Right lobe of liver (tissue), 6 donors: ENCODE results near the gene DLX5. TPM values are rescaled to one million over a fixed set of nuclear protein-coding genes. Genes with fewer than 3 reads are reported as not detected.

Source experiments
- ATAC-seq, 4 donors: fragments of 200-7000 bp; cut with Tn5 transposase; one replicate each; pipeline ENCODE4 v1.9.1; 2020; ENCODE audit warnings: mild to moderate bottlenecking in 4 of 4, moderate library complexity in 4 of 4
- DNase-seq, 3 donors: peaks; one replicate each; pipeline ENCODE4 v3.0.0-alpha.2; 2020
- H3K27ac ChIP-seq, 3 donors: fragments of 200-600 bp; one replicate each; pipeline ENCODE4 v1.8.0; 2022
- H3K27me3 ChIP-seq, 2 donors: fragments of 200-600 bp; one replicate each; pipeline ENCODE4 v1.8.0; 2022
- H3K36me3 ChIP-seq, 4 donors: fragments of 200-600 bp; sonication (generic) in 1 of 4; one replicate each; pipeline versions ENCODE4 v1.5.1 to v1.8.0; 2017 to 2022; ENCODE audit warnings: control low read depth in 1 of 4
- H3K4me1 ChIP-seq, 4 donors: fragments of 200-600 bp; sonication (generic) in 1 of 4; one replicate each; pipeline versions ENCODE4 v1.5.1 to v1.8.0; 2017 to 2022; ENCODE audit warnings: control low read depth in 1 of 4
- H3K4me3 ChIP-seq, 3 donors: fragments of 200-600 bp; one replicate each; pipeline ENCODE4 v1.8.0; 2022
- H3K9me3 ChIP-seq, 4 donors: fragments of 200-600 bp; sonication (generic) in 1 of 4; one replicate each; pipeline versions ENCODE4 v1.5.1 to v1.8.0; 2017 to 2022; ENCODE audit warnings: control low read depth in 1 of 4
- POLR2A ChIP-seq: fragments of 450-650 bp; IDR thresholded peaks from one replicate; pipeline ENCODE4 v1.6.1; 2017; ENCODE audit warnings: antibody characterized with exemption, mild to moderate bottlenecking
- WGBS: methylation state at CpG from one replicate; pipeline ENCODE4 v1.1.6; 2018; ENCODE audit warnings: low coverage, low lambda C conversion rate; ENCODE audit not compliant: insufficient coverage; ENCODE audit errors: missing lambda C conversion rate; 5-methylcytosine and 5-hydroxymethylcytosine counted together
- intact Hi-C, 2 donors: fragments of 100-400 bp; cut with DNase I; formaldehyde crosslinking; loops; one replicate each; pipeline versions ENCODE4 v1.11.2 to v1.14.1; 2022
- total RNA-seq, 6 experiments: library from RNA; depleted of rRNA in 2 of 6; stranded (reverse); fragments of >200 nt in 2 of 6; fragmentation: NEBNext Ultra II Directional in 3 of 6; extraction: Animal tissue kit (Norgen Biotek cat#: 25700) in 3 of 6; gene quantifications; one replicate each; pipeline versions ENCODE4 v1.1.0 to v1.2.4, GENCODE V29; 2016 to 2023
- TF ChIP-seq, protein P1 (sequence below), 4 donors: fragments of 200-600 bp in 3 of 4; fragments of 450-650 bp in 1 of 4; IDR thresholded peaks; one replicate each; pipeline versions ENCODE4 v1.5.1 to v1.8.0; 2016 to 2022; ENCODE audit warnings: antibody characterized with exemption in 4 of 4, mild to moderate bottlenecking in 2 of 4
- donor health status: DM: no; HTN: yes; CAD: no.
- donor health status: DM: no; HTN: no; CAD: no.
- donor health status: DM: no; HTN: no; CAD: no.
- donor health status: DM: no; HTN: yes; CAD: no.
- donor health status: DM: no; HTN: yes; CAD: no.

The DLX5 gene
- total RNA-seq, 6 experiments from 2014 or later, result not detected

- Histone ChIP-seq H3K4me1 (no peaks in the 10 kb centered on the region), H3K36me3 (no peaks in the 10 kb centered on the region), H3K9me3 (no peaks in the 10 kb centered on the region), H3K4me3 (no peak overlapping the region), H3K27ac (no peak overlapping the region), H3K27me3 (peaks cover 7 to 36% of the 10 kb centered on the region in 2 donors)
- no peak for DNase-seq
- TF ChIP-seq, protein P1, sequence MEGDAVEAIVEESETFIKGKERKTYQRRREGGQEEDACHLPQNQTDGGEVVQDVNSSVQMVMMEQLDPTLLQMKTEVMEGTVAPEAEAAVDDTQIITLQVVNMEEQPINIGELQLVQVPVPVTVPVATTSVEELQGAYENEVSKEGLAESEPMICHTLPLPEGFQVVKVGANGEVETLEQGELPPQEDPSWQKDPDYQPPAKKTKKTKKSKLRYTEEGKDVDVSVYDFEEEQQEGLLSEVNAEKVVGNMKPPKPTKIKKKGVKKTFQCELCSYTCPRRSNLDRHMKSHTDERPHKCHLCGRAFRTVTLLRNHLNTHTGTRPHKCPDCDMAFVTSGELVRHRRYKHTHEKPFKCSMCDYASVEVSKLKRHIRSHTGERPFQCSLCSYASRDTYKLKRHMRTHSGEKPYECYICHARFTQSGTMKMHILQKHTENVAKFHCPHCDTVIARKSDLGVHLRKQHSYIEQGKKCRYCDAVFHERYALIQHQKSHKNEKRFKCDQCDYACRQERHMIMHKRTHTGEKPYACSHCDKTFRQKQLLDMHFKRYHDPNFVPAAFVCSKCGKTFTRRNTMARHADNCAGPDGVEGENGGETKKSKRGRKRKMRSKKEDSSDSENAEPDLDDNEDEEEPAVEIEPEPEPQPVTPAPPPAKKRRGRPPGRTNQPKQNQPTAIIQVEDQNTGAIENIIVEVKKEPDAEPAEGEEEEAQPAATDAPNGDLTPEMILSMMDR (IDR thresholded peaks at IDR 0.05), result no peak
- no peak for TF ChIP-seq POLR2A
- 58% methylated on average over 1 of the region's 1 CpG for WGBS
- no peak for ATAC-seq
- intact Hi-C loops, result no loop called here
Measured at GRCh38 chr7:96986901-96987300, 37.7 kb downstream of the DLX5 start.

GRCh38 chr7:96985992-96986391, 38.6 kb downstream of the DLX5 start:
- intact Hi-C loops, result no loop called here
- Histone ChIP-seq H3K27me3 (peaks cover 7 to 29% of the 10 kb centered on the region in 2 donors), H3K36me3 (no peaks in the 10 kb centered on the region), H3K4me1 (no peaks in the 10 kb centered on the region), H3K27ac (no peak overlapping the region), H3K9me3 (no peaks in the 10 kb centered on the region), H3K4me3 (no peak overlapping the region)
- DNase-seq, result no peak
- no peak for ATAC-seq
- TF ChIP-seq, protein P1 (IDR thresholded peaks at IDR 0.05), result no peak
- TF ChIP-seq POLR2A, result no peak
- WGBS, result 64% methylated on average over 1 of the region's 1 CpG

DNA sequence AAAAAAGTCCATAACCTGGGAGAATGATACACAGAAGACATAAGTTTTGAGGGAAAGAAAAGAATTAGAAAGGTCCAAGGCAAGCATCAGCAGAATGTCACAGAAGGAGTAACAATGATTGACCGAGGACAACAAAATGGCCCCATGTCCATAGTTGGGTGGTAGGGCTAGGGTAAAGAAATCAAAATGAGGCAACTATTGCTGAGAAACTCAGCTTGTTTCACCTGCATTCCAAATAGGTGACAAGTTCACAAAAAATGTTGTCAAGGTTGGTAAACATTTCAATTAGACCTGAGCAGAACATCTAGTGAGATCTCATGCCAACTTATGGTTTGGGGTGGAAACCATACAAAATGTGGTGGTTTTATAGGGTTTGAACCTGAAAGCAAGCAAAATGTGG, 42.0 kb downstream of the DLX5 start:
- WGBS, result 86% methylated on average over 1 of the region's 1 CpG
- H3K4me1 ChIP-seq, result no peaks in the 10 kb centered on the region
- intact Hi-C loops, result no loop called here
- H3K9me3 ChIP-seq, result no peaks in the 10 kb centered on the region
- DNase-seq (no peak), ATAC-seq (peak in 1 of 4 donors; percentile 39)
- TF ChIP-seq, protein P1 (IDR thresholded peaks at IDR 0.05), result no peak
- TF ChIP-seq POLR2A, result no peak
- peaks cover 3 to 6% of the 10 kb centered on the region in 2 donors for H3K27me3 ChIP-seq
- no peaks in the 10 kb centered on the region for H3K36me3 ChIP-seq
- no peak overlapping the region for H3K27ac ChIP-seq
- no peak overlapping the region for H3K4me3 ChIP-seq

GRCh38 chr7:96979551-96980276, 44.9 kb downstream of the DLX5 start:
- WGBS, result 90% methylated on average over 1 of the region's 2 CpGs
- Histone ChIP-seq H3K27me3 (no peaks in the 10 kb centered on the region), H3K9me3 (no peaks in the 10 kb centered on the region), H3K4me3 (no peak overlapping the region), H3K27ac (no peak overlapping the region), H3K36me3 (no peaks in the 10 kb centered on the region), H3K4me1 (no peaks in the 10 kb centered on the region)
- intact Hi-C loops, result no loop called here
- no peak for ATAC-seq
- DNase-seq, result no peak
- TF ChIP-seq POLR2A, result no peak
- TF ChIP-seq, protein P1 (IDR thresholded peaks at IDR 0.05), result no peak
